ENCODE data around the gene RBFOX1.

Gene RBFOX1

GRCh38 chr16:7504844-7505243, 172.2 kb downstream of the RBFOX1 start:
- DNase-seq (ENCODE audit: low read depth in 2 of 2): no peak
- no peak overlapping the region for H3K4me3 ChIP-seq (replicated peaks in 1 of 2; ENCODE audit: low read depth in 2 of 2, low read length in 2 of 2)
- no peak for TF ChIP-seq CTCF (IDR thresholded peaks at IDR 0.05; ENCODE audit: low read depth, low read length)

- no peak for DNase-seq (ENCODE audit: low read depth in 2 of 2)
- TF ChIP-seq CTCF (IDR thresholded peaks at IDR 0.05; ENCODE audit: low read depth, low read length): no peak
- H3K4me3 ChIP-seq (replicated peaks in 1 of 2; ENCODE audit: low read depth in 2 of 2, low read length in 2 of 2): no peak overlapping the region
These were observed 172.8 kb downstream of the RBFOX1 start for GRCh38 chr16:7505495-7505894.

GRCh38 chr16:7506363-7506762, 173.7 kb downstream of the RBFOX1 start:
- H3K4me3 ChIP-seq (replicated peaks in 1 of 2; ENCODE audit: low read depth in 2 of 2, low read length in 2 of 2): no peak overlapping the region
- TF ChIP-seq CTCF (IDR thresholded peaks at IDR 0.05; ENCODE audit: low read depth, low read length): no peak
- no peak for DNase-seq (ENCODE audit: low read depth in 2 of 2)

GRCh38 chr16:7508656-7509055, 176.0 kb downstream of the RBFOX1 start:
- no peak overlapping the region for H3K4me3 ChIP-seq (replicated peaks in 1 of 2; ENCODE audit: low read depth in 2 of 2, low read length in 2 of 2)
- no peak for TF ChIP-seq CTCF (IDR thresholded peaks at IDR 0.05; ENCODE audit: low read depth, low read length)
- no peak for DNase-seq (ENCODE audit: low read depth in 2 of 2)

GRCh38 chr16:7509963-7510601, 177.4 kb downstream of the RBFOX1 start:
- no peak for TF ChIP-seq CTCF (IDR thresholded peaks at IDR 0.05; ENCODE audit: low read depth, low read length)
- no peak for DNase-seq (ENCODE audit: low read depth in 2 of 2)
- no peak overlapping the region for H3K4me3 ChIP-seq (replicated peaks in 1 of 2; ENCODE audit: low read depth in 2 of 2, low read length in 2 of 2)

- H3K4me3 ChIP-seq (replicated peaks in 1 of 2; ENCODE audit: low read depth in 2 of 2, low read length in 2 of 2): no peak overlapping the region
- no peak for DNase-seq (ENCODE audit: low read depth in 2 of 2)
- TF ChIP-seq CTCF (IDR thresholded peaks at IDR 0.05; ENCODE audit: low read depth, low read length): no peak
These were observed 179.1 kb downstream of the RBFOX1 start for GRCh38 chr16:7511549-7512260.
